CD4-positive, alpha-beta T cell (primary cell): ENCODE measurements around the gene DGUOK. TPM values are rescaled to one million over a fixed set of nuclear protein-coding genes. Genes with fewer than 3 reads are reported as not detected.

Source experiments
- ATAC-seq: fragments of 200-7000 bp; cut with Tn5 transposase; one replicate; pipeline ENCODE4 v1.10.0; 2022; ENCODE audit warnings: mild to moderate bottlenecking; ENCODE audit not compliant: poor library complexity
- CTCF ChIA-PET: fragments of 350-600 bp; sonication (Branson Sonifier 250); formaldehyde crosslinking; loops from one replicate; lab custom pipeline; 2021; ENCODE audit warnings: antibody characterized with exemption, inconsistent platforms; lab: Charles Lee
- POLR2A ChIA-PET: fragments of 350-600 bp; sonication (Branson Sonifier 250); formaldehyde crosslinking; loops from one replicate; lab custom pipeline; 2021; ENCODE audit warnings: antibody characterized with exemption, inconsistent platforms; lab: Charles Lee
- DNase-seq, 14 experiments: peaks; one replicate each; pipeline ENCODE4 v3.0.0-alpha.2; 2013 to 2020; ENCODE audit warnings: mixed read lengths in 2 of 14
- H3K27ac ChIP-seq, 2 donors: one replicate each; pipeline versions ENCODE4 v1.5.1 to v1.7.0; 2013; ENCODE audit warnings: low read length in 2 of 2, low read depth in 1 of 2, mild to moderate bottlenecking in 1 of 2
- H3K27me3 ChIP-seq, 2 experiments: 1 replicate in 1 of 2; 2 replicates in 1 of 2; pipeline versions ENCODE4 v1.6.1 to v1.7.0; 2013; ENCODE audit warnings: low read length in 2 of 2, control low read depth in 1 of 2, mild to moderate bottlenecking in 1 of 2, moderate library complexity in 1 of 2; ENCODE audit not compliant: insufficient read depth in 2 of 2, control insufficient read depth in 1 of 2
- H3K36me3 ChIP-seq: one replicate; pipeline ENCODE4 v1.6.1; 2013; ENCODE audit warnings: low read length, control low read depth; ENCODE audit not compliant: insufficient read depth
- H3K4me1 ChIP-seq: one replicate; pipeline ENCODE4 v1.6.1; 2013; ENCODE audit warnings: low read length, control low read depth; ENCODE audit not compliant: insufficient read depth
- H3K4me3 ChIP-seq: one replicate; pipeline ENCODE4 v1.5.1; 2013; ENCODE audit warnings: mild to moderate bottlenecking, low read length, moderate library complexity
- H3K9me3 ChIP-seq, 2 experiments: 1 replicate in 1 of 2; 2 replicates in 1 of 2; pipeline versions ENCODE4 v1.6.1 to v1.7.0; 2013; ENCODE audit warnings: low read length in 2 of 2, mild to moderate bottlenecking in 2 of 2, control low read depth in 1 of 2, moderate library complexity in 1 of 2; ENCODE audit not compliant: control insufficient read depth in 1 of 2, insufficient read depth in 1 of 2
- H3K27ac Mint-ChIP-seq: one replicate; pipeline ENCODE4 v1.8.0; 2020; ENCODE audit warnings: mixed read lengths
- H3K27me3 Mint-ChIP-seq: one replicate; pipeline ENCODE4 v1.8.0; 2021; ENCODE audit warnings: mixed read lengths
- H3K36me3 Mint-ChIP-seq: one replicate; pipeline ENCODE4 v1.8.0; 2021; ENCODE audit warnings: low read depth, mixed read lengths
- H3K4me1 Mint-ChIP-seq: one replicate; pipeline ENCODE4 v1.8.0; 2021; ENCODE audit warnings: low read depth, mixed read lengths
- H3K4me3 Mint-ChIP-seq: one replicate; pipeline ENCODE4 v1.8.0; 2020; ENCODE audit warnings: mild to moderate bottlenecking, mixed read lengths
- H3K9me3 Mint-ChIP-seq: one replicate; pipeline ENCODE4 v1.8.0; 2020; ENCODE audit warnings: mixed read lengths
- CTCF ChIP-seq: fragments of 200-600 bp; IDR thresholded peaks from one replicate; pipeline ENCODE4 v1.8.0; 2022; ENCODE audit warnings: antibody characterized with exemption, mild to moderate bottlenecking
- intact Hi-C, 2 experiments: fragments of 100-400 bp; cut with DNase I in 1 of 2; cut with micrococcal nuclease in 1 of 2; formaldehyde crosslinking; loops; one replicate each; pipeline versions ENCODE4 v1.15.1 to v1.9.0; 2023 to 2025; cut with DNase I, micrococcal nuclease
- total RNA-seq, 174 experiments: library from RNA in 2 of 174; stranded (reverse) in 2 of 174; gene quantifications; one replicate each; pipeline ENCODE4 v1.2.3 and lab custom pipeline; 2021 to 2026

Gene DGUOK
- total RNA-seq, 2 experiments from 2014 or later: 30.5 to 32.0 TPM

DNA sequence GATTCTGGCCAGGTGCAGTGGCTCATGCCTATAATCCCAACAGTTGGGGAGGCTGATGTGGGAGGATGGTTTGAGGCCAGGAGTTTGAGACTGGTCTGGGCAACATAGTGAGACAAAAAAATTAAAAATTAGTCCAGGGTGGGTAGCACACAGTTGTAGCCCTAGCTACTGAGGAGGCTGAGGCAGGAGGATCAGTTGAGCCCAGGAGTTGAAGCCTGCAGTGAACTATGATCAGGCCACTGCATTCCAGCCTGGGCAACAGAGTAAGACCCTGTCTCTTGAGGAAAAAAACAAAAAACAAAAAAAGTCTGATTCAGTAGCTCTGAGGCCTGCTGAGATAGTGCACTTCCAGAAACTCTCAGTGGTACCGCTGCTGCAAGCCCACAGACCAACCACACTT lies 50.1 kb downstream of the DGUOK start:
- Mint-ChIP-seq H3K27ac (peak overlapping the region; percentile 65), H3K4me3 (peak overlapping the region; percentile 21)
- peaks cover 57% of the 10 kb centered on the region for H3K4me1 ChIP-seq

DNA sequence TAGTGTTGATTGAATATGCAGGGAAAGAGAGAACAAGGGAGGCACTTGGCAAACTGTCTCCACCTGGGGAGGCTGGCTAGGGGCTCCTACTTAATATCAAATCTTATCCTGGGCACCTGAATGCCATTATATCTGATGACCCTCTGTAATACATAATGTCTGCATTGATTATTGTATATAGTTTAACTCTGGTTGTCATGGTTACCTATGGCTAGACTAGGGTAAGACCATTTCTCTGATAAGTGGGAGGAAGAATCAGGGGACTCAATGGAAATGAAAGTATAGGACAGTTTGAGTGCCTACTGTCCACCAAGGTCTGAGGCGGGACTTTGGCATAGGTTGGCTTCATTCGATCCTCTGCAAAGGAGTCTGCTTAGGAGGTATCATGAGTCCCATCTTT lies 50.8 kb downstream of the DGUOK start:
- DNase-seq: no peak
- Mint-ChIP-seq H3K4me3 (no peak overlapping the region), H3K4me1 (peaks cover 80% of the 10 kb centered on the region), H3K27me3 (no peaks in the 10 kb centered on the region), H3K27ac (peak overlapping the region; percentile 65), H3K36me3 (no peaks in the 10 kb centered on the region), H3K9me3 (no peaks in the 10 kb centered on the region)
- TF ChIP-seq CTCF: no peak
- ATAC-seq: no peak
- H3K27ac ChIP-seq: no peak overlapping the region
- H3K36me3 ChIP-seq: no peaks in the 10 kb centered on the region
- CTCF ChIA-PET: no interaction called here
- H3K27me3 ChIP-seq: no peaks in the 10 kb centered on the region
- H3K4me1 ChIP-seq: peaks cover 56% of the 10 kb centered on the region
- H3K9me3 ChIP-seq: no peaks in the 10 kb centered on the region
- H3K4me3 ChIP-seq: no peak overlapping the region
- POLR2A ChIA-PET: interaction anchor here (1.0 to 2.1 kb wide), 2 partner anchors 51 to 64 kb away, joined by 3 to 6 read pairs; partner anchors contain the start of gene DGUOK
- intact Hi-C loops: no loop called here

More for the DNA sequence above, 50.1 kb downstream of the DGUOK start:
- POLR2A ChIA-PET: interaction anchor here (2.1 kb wide), 1 partner anchor 50 kb away, joined by 6 read pairs; the partner anchor contains the start of gene DGUOK
- Histone ChIP-seq H3K4me3 (no peak overlapping the region), H3K36me3 (no peaks in the 10 kb centered on the region), H3K27me3 (no peaks in the 10 kb centered on the region), H3K9me3 (no peaks in the 10 kb centered on the region), H3K27ac (no peak overlapping the region)
- no peaks in the 10 kb centered on the region for H3K36me3 Mint-ChIP-seq
- no peak for TF ChIP-seq CTCF
- CTCF ChIA-PET: no interaction called here
- H3K27me3 Mint-ChIP-seq: no peaks in the 10 kb centered on the region
- intact Hi-C loops: no loop called here
- no peak for DNase-seq
- no peaks in the 10 kb centered on the region for H3K9me3 Mint-ChIP-seq
- H3K4me1 Mint-ChIP-seq: peaks cover 80% of the 10 kb centered on the region
- no peak for ATAC-seq

- Mint-ChIP-seq H3K36me3 (no peaks in the 10 kb centered on the region), H3K4me3 (peak overlapping the region; percentile 26), H3K27ac (peak overlapping the region; percentile 69), H3K9me3 (no peaks in the 10 kb centered on the region), H3K4me1 (peaks cover 83% of the 10 kb centered on the region), H3K27me3 (no peaks in the 10 kb centered on the region)
- no peaks in the 10 kb centered on the region for H3K9me3 ChIP-seq
- ATAC-seq (peak; percentile 93), DNase-seq (peak; percentile 31 to 89 (median 60))
- POLR2A ChIA-PET: interaction anchor here (0.5 to 2.7 kb wide), 14 partner anchors 8 to 199 kb away, joined by 3 to 15 read pairs (median 4); partner anchors contain the start of genes DGUOK and MOB1A
- peaks cover 57% of the 10 kb centered on the region for H3K4me1 ChIP-seq
- CTCF ChIA-PET: interaction anchor here (1.5 to 2.0 kb wide), 2 partner anchors 8 to 71 kb away, joined by 4 to 5 read pairs; no protein-coding TSS in a partner anchor
- H3K27ac ChIP-seq: peak overlapping the region; percentile 41 to 66
- H3K27me3 ChIP-seq: no peaks in the 10 kb centered on the region
- no peaks in the 10 kb centered on the region for H3K36me3 ChIP-seq
- TF ChIP-seq CTCF: no peak
- H3K4me3 ChIP-seq: no peak overlapping the region
- intact Hi-C loops: no loop called here
These were observed 52.3 kb downstream of the DGUOK start for GRCh38 chr2:73979021-73979420.
